Inflammatory macrophage (primary cell): ENCODE measurements around the gene KCTD8.

Source experiments
- DNase-seq, 2 donors: peaks; one replicate each; pipeline ENCODE4 v3.0.0-alpha.2; 2020 to 2022

The KCTD8 gene

GRCh38 chr4:44161756-44162155, 286.9 kb downstream of the KCTD8 start:
- DNase-seq = no peak

GRCh38 chr4:44160776-44161367, 287.7 kb downstream of the KCTD8 start:
- DNase-seq = no peak

GRCh38 chr4:44159991-44160390, 288.6 kb downstream of the KCTD8 start:
- no peak for DNase-seq

GRCh38 chr4:44157611-44158277, 290.9 kb downstream of the KCTD8 start:
- DNase-seq = no peak

GRCh38 chr4:44150091-44150576, 298.5 kb downstream of the KCTD8 start:
- DNase-seq = no peak

GRCh38 chr4:44149282-44149681, 299.3 kb downstream of the KCTD8 start:
- no peak for DNase-seq

- no peak for DNase-seq
These were observed 301.0 kb downstream of the KCTD8 start for GRCh38 chr4:44147571-44148075.

GRCh38 chr4:44146516-44146915, 302.1 kb downstream of the KCTD8 start:
- DNase-seq = no peak

- DNase-seq = no peak
These were observed 302.7 kb downstream of the KCTD8 start for GRCh38 chr4:44145868-44146267.

GRCh38 chr4:44132526-44132925, 316.1 kb downstream of the KCTD8 start:
- DNase-seq = no peak
